Dedifferentiated amniotic fluid mesenchymal stem cell (primary cell): ENCODE data around the gene NSL1.

ENCODE experiments used
- DNase-seq: peaks from one replicate; pipeline ENCODE4 v3.0.0-alpha.2; 2016; ENCODE audit errors: extremely low spot score

Gene NSL1

GRCh38 chr1:212685429-212685828, 106.1 kb downstream of the NSL1 start:
- no peak for DNase-seq

- DNase-seq = no peak
Measured at GRCh38 chr1:212684521-212685090, 107.0 kb downstream of the NSL1 start.

GRCh38 chr1:212684076-212684475, 107.5 kb downstream of the NSL1 start:
- no peak for DNase-seq

GRCh38 chr1:212683357-212683722, 108.2 kb downstream of the NSL1 start:
- DNase-seq = no peak

GRCh38 chr1:212680680-212681389, 110.7 kb downstream of the NSL1 start:
- no peak for DNase-seq

- no peak for DNase-seq
Measured at GRCh38 chr1:212678456-212679410, 112.8 kb downstream of the NSL1 start.

- no peak for DNase-seq
Measured at GRCh38 chr1:212677573-212677972, 114.0 kb downstream of the NSL1 start.

- no peak for DNase-seq
Measured at GRCh38 chr1:212677136-212677535, 114.4 kb downstream of the NSL1 start.
